Right atrium auricular region (tissue), 2 donors: ENCODE measurements around the gene WDR75. TPM values are rescaled to one million over a fixed set of nuclear protein-coding genes. Genes with fewer than 3 reads are reported as not detected.
A peak's percentile ranks its signal among the peaks of the same experiment; 100 is the strongest.

Experiments used
- DNase-seq: peaks from one replicate; pipeline ENCODE4 v3.0.0-alpha.2; 2019; ENCODE audit warnings: low spot score
- H3K27ac ChIP-seq, 2 donors: fragments of 200-600 bp; sonication (generic); 1 replicate in 1 of 2; 2 replicates in 1 of 2; pipeline ENCODE4 v1.5.1; 2016 to 2019
- H3K27me3 ChIP-seq, 2 donors: fragments of 200-600 bp; sonication (generic); one replicate each; pipeline versions ENCODE4 v1.5.1 to v1.6.0; 2017 to 2019
- H3K36me3 ChIP-seq: fragments of 200-600 bp; sonication (generic); one replicate; pipeline ENCODE4 v1.5.1; 2016
- H3K4me1 ChIP-seq, 2 donors: fragments of 200-600 bp; sonication (generic); one replicate each; pipeline versions ENCODE4 v1.5.1 to v1.6.0; 2017 to 2019
- H3K4me3 ChIP-seq, 2 donors: fragments of 200-600 bp; sonication (generic); 1 replicate in 1 of 2; 2 replicates in 1 of 2; pipeline ENCODE4 v1.5.1; 2017 to 2019; ENCODE audit warnings: mild to moderate bottlenecking in 1 of 2, moderate library complexity in 1 of 2
- H3K9me3 ChIP-seq, 2 donors: fragments of 200-600 bp; sonication (generic); one replicate each; pipeline ENCODE4 v1.5.1; 2019
- total RNA-seq, 2 donors: library from RNA; depleted of rRNA; stranded (reverse); fragments of >200 nt; gene quantifications; one replicate each; pipeline ENCODE4 v1.1.0, GENCODE V29; 2016
- TF ChIP-seq, protein P1 (sequence below), 2 donors: fragments of 200-600 bp; sonication (generic); IDR thresholded peaks; one replicate each; pipeline ENCODE4 v1.5.1; 2019; ENCODE audit warnings: antibody characterized with exemption in 2 of 2

The WDR75 gene
- 10 to 100 TPM; 11.8 to 15.9 TPM for total RNA-seq

DNA sequence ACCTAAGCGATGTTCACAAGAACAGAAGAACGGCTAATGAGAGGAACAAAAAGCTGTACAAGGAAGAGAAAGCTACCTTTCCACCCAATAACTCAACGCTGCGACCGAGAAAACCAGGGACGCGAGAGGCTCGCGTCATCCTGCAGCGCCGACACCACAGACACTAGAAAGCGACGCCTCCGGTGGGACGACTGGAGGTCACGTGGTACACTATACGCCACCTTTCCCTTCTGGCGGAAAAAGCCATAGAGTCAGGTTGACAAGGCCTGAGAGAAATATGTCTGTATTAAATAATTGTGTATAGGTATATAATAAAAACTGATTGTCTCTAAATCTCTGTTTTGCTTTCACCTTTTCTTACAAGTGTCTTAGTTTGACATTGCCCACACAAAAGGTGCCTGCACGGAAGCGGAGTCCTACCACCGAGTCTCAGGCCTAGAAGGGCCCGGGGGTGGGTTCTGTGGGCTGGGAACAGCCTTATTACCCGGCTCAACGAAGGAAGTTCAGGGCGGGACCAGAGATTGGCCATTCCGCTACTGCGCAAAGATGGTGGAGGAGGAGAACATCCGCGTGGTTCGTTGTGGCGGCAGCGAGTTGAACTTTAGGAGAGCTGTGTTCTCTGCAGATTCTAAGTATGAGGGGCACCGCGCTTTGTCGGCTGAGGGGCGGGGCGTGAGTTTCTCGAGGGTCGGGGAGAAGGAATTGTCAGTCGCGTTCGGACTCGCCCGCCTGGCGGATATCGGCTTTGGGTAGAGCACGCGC is at the start of gene WDR75:
Gene WDR75 (plus strand): TSS at position 528 of the 762 bp plus-strand sequence. CDS start 19 bp downstream, at position 547.
- TF ChIP-seq, protein P1, sequence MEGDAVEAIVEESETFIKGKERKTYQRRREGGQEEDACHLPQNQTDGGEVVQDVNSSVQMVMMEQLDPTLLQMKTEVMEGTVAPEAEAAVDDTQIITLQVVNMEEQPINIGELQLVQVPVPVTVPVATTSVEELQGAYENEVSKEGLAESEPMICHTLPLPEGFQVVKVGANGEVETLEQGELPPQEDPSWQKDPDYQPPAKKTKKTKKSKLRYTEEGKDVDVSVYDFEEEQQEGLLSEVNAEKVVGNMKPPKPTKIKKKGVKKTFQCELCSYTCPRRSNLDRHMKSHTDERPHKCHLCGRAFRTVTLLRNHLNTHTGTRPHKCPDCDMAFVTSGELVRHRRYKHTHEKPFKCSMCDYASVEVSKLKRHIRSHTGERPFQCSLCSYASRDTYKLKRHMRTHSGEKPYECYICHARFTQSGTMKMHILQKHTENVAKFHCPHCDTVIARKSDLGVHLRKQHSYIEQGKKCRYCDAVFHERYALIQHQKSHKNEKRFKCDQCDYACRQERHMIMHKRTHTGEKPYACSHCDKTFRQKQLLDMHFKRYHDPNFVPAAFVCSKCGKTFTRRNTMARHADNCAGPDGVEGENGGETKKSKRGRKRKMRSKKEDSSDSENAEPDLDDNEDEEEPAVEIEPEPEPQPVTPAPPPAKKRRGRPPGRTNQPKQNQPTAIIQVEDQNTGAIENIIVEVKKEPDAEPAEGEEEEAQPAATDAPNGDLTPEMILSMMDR (IDR thresholded peaks at IDR 0.05), result no peak
- Histone ChIP-seq H3K36me3 (no peaks in the 10 kb centered on the region), H3K4me1 (peaks cover 0 to 15% of the 10 kb centered on the region in 2 donors), H3K27ac (peak within 1 kb of the TSS; percentile 87 to 88), H3K9me3 (no peaks in the 10 kb centered on the region), H3K27me3 (no peaks in the 10 kb centered on the region), H3K4me3 (peak within 1 kb of the TSS; percentile 81 to 83)
- DNase-seq, result peak; percentile 94

DNA sequence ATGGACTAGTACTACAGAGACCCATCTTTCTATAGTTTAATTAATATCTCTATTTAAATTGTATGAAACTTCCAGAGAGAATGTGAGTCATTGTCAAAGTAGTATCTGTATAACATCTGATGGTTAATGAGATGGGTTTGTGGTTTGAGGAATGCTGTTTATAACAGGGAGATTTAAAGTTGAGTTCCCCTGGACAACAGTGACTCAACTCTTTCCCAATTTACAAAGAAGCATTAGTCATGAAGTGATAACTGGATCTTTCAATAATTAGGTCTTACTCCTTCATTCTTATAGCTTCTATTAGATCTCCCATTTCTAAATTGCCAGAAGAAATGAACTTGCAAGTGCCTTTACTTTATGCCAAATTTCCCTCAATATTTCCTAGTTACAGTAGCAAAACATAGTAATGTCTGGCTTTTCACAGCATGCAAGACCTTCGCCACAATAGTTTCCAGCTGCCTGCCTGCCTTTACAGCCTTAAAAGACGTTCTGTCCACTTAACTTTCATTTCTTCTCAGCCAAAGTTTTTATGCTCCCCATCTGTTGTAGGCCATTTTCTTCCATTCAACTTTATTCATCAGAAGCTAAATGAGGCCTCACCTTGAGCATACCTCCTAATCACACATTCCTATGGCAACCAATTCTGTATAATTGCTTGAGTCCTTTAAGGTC is 47.7 kb upstream of the WDR75 start:
- Histone ChIP-seq H3K27me3 (no peaks in the 10 kb centered on the region), H3K27ac (peak overlapping the region in 1 of 2 donors; percentile 54), H3K4me3 (no peak overlapping the region), H3K36me3 (no peaks in the 10 kb centered on the region), H3K9me3 (peaks cover 0 to 7% of the 10 kb centered on the region in 2 donors), H3K4me1 (no peaks in the 10 kb centered on the region)
- no peak for DNase-seq
- TF ChIP-seq, protein P1 (IDR thresholded peaks at IDR 0.05), result no peak

DNA sequence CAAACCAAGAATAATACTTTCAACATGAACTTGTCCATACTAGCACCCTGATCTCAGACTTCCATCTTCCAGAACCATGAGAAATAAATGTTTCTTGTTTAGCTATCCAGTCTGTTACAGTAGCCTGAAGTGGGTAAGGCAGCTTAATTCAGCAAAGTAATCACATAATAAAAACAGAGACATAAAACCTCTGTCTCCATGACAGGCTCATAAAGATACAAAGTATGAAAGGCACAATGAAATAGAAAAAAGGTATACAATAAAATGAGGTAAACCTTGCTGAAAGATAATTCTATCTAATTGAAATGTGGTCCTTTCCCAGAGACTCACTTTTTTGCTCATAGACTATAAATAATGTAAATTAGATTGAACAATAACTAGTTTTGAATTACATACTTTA is 46.7 kb upstream of the WDR75 start:
- Histone ChIP-seq H3K27me3 (no peaks in the 10 kb centered on the region), H3K4me3 (no peak overlapping the region)

DNA sequence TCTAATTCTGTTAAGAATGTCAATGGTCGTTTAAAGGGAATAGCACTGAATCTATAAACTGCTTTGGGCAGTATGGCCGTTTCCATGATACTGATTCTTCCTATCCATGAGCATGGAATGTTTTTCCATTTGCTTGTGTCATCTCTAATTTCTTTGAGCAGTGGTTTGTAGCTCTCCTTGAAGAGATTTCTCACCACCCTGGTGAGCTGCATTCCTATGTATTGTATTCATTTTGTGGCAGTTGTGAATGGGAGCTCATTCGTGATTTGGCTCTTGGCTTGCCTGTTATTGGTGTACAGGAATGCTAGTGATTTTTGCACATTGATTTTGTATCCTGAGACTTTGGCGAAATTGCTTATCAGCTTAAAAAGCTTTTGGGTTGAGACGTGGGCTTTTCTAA is 38.3 kb upstream of the WDR75 start:
- H3K27ac ChIP-seq, result no peak overlapping the region
- no peak for DNase-seq
- no peak overlapping the region for H3K4me3 ChIP-seq
- H3K9me3 ChIP-seq, result no peaks in the 10 kb centered on the region
- TF ChIP-seq, protein P1 (IDR thresholded peaks at IDR 0.05), result no peak
- H3K36me3 ChIP-seq, result no peaks in the 10 kb centered on the region
- H3K4me1 ChIP-seq, result no peaks in the 10 kb centered on the region
- no peaks in the 10 kb centered on the region for H3K27me3 ChIP-seq

More for the DNA sequence above, 46.7 kb upstream of the WDR75 start:
- H3K4me1 ChIP-seq, result no peaks in the 10 kb centered on the region
- peaks cover 0 to 7% of the 10 kb centered on the region in 2 donors for H3K9me3 ChIP-seq
- H3K36me3 ChIP-seq, result no peaks in the 10 kb centered on the region
- peak overlapping the region in 1 of 2 donors; percentile 54 for H3K27ac ChIP-seq
- TF ChIP-seq, protein P1 (IDR thresholded peaks at IDR 0.05), result no peak
- DNase-seq, result no peak

DNA sequence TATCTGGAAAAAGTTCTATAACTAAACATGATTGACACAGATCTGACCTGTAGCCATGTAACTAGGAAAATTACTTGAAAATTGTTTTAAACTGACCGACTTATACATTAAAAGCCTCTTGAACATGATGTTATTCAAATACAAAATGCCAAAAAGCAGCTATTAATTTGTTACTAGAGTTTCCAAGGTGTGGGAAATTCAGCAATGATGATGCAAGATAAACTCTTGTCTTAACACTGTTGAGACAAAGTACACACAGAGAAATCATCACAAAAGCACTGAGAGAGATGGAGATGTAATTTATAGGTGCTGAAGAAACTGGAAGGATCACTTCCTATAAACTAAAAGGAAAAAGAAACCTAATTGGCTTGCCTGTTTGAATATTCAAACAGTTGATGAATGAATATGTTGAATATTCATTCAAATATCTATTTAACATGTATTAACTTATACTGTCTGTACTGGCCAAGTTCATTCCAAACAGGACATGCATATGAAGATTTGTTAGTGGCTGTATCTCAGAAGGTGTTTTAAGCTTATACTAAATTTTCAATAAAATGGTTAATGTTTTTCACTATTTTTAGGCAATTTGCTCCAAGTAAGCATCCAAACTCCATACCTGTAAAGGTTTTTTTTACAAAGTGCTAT is 34.6 kb upstream of the WDR75 start:
- H3K27ac ChIP-seq, result no peak overlapping the region
- TF ChIP-seq, protein P1 (IDR thresholded peaks at IDR 0.05), result no peak
- no peaks in the 10 kb centered on the region for H3K9me3 ChIP-seq
- H3K27me3 ChIP-seq, result no peaks in the 10 kb centered on the region
- H3K4me3 ChIP-seq, result no peak overlapping the region
- H3K4me1 ChIP-seq, result peaks cover 0 to 1% of the 10 kb centered on the region in 2 donors
- no peaks in the 10 kb centered on the region for H3K36me3 ChIP-seq
- no peak for DNase-seq
